OCI-LY3 (cell line): ENCODE results near the gene BRAF.

Experiments
- EZH2phosphoT487 ChIP-seq: fragments of 200-600 bp; shearing (Covaris generic); IDR thresholded peaks from 2 replicates; pipeline ENCODE4 v1.6.1; 2018; ENCODE audit warnings: antibody characterized with exemption, mixed run types, low read depth
- TF ChIP-seq, protein P1 (sequence below): fragments of 200-600, 300-600 bp; sonication (generic); IDR thresholded peaks from 2 replicates; pipeline ENCODE4 v1.5.1; 2014; ENCODE audit warnings: antibody characterized with exemption, low read length, low read depth

GRCh38 chr7:140678816-140679130, 246.0 kb downstream of the BRAF start:
- TF ChIP-seq, protein P1, sequence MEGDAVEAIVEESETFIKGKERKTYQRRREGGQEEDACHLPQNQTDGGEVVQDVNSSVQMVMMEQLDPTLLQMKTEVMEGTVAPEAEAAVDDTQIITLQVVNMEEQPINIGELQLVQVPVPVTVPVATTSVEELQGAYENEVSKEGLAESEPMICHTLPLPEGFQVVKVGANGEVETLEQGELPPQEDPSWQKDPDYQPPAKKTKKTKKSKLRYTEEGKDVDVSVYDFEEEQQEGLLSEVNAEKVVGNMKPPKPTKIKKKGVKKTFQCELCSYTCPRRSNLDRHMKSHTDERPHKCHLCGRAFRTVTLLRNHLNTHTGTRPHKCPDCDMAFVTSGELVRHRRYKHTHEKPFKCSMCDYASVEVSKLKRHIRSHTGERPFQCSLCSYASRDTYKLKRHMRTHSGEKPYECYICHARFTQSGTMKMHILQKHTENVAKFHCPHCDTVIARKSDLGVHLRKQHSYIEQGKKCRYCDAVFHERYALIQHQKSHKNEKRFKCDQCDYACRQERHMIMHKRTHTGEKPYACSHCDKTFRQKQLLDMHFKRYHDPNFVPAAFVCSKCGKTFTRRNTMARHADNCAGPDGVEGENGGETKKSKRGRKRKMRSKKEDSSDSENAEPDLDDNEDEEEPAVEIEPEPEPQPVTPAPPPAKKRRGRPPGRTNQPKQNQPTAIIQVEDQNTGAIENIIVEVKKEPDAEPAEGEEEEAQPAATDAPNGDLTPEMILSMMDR, result no peak
- TF ChIP-seq EZH2phosphoT487, result no peak
